Right atrium auricular region (tissue), 2 donors: ENCODE data around the gene PLG. TPM values are rescaled to one million over a fixed set of nuclear protein-coding genes. Genes with fewer than 3 reads are reported as not detected.
"Not testable (repeated sequence)": the region's sequence is repeated elsewhere in the genome, so short reads cannot be mapped to it uniquely, and the experiment has no call there.

Experiments used
- DNase-seq: peaks from one replicate; pipeline ENCODE4 v3.0.0-alpha.2; 2019; ENCODE audit warnings: low spot score
- H3K27ac ChIP-seq, 2 donors: fragments of 200-600 bp; sonication (generic); 1 replicate in 1 of 2; 2 replicates in 1 of 2; pipeline ENCODE4 v1.5.1; 2016 to 2019
- H3K27me3 ChIP-seq, 2 donors: fragments of 200-600 bp; sonication (generic); one replicate each; pipeline versions ENCODE4 v1.5.1 to v1.6.0; 2017 to 2019
- H3K36me3 ChIP-seq: fragments of 200-600 bp; sonication (generic); one replicate; pipeline ENCODE4 v1.5.1; 2016
- H3K4me1 ChIP-seq, 2 donors: fragments of 200-600 bp; sonication (generic); one replicate each; pipeline versions ENCODE4 v1.5.1 to v1.6.0; 2017 to 2019
- H3K4me3 ChIP-seq, 2 donors: fragments of 200-600 bp; sonication (generic); 1 replicate in 1 of 2; 2 replicates in 1 of 2; pipeline ENCODE4 v1.5.1; 2017 to 2019; ENCODE audit warnings: mild to moderate bottlenecking in 1 of 2, moderate library complexity in 1 of 2
- H3K9me3 ChIP-seq, 2 donors: fragments of 200-600 bp; sonication (generic); one replicate each; pipeline ENCODE4 v1.5.1; 2019
- total RNA-seq, 2 donors: library from RNA; depleted of rRNA; stranded (reverse); fragments of >200 nt; gene quantifications; one replicate each; pipeline ENCODE4 v1.1.0, GENCODE V29; 2016
- TF ChIP-seq, protein P1 (sequence below), 2 donors: fragments of 200-600 bp; sonication (generic); IDR thresholded peaks; one replicate each; pipeline ENCODE4 v1.5.1; 2019; ENCODE audit warnings: antibody characterized with exemption in 2 of 2

Gene PLG
- total RNA-seq = not detected

DNA sequence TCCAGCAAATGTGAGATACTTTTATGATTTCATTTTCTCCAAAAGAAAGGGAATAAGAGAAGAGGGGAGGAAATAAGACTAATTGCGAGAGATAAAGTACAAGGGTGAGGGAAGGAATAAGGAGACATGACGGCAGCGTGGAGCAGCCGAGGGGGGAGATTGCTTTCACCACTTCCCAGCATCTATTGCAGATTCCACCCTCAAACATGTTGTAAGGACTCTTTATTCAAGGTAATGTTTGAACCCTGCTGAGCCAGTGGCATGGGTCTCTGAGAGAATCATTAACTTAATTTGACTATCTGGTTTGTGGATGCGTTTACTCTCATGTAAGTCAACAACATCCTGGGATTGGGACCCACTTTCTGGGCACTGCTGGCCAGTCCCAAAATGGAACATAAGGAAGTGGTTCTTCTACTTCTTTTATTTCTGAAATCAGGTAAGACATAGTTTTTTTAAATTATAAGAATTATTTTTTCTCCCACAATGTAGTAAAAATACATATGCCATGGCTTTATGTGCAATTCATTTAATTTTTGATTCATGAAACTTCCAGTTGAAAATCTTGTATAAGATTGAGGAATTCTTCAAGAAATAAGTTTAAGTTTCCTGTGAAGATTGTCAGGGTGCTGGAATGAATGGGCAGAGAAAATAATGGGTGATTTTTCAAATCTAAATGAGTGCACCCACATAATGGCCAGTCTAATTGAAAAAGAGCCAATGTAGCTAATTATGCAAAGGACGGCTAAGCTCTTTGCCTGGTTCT, at the start of gene PLG:
Gene PLG (plus strand): TSS at position 327 of the 763 bp plus-strand sequence. CDS start 61 bp downstream, at position 388.
- H3K27me3 ChIP-seq, DNase-seq, H3K4me3 ChIP-seq, H3K36me3 ChIP-seq, H3K4me1 ChIP-seq, H3K27ac ChIP-seq, H3K9me3 ChIP-seq: not testable (repeated sequence)

DNA sequence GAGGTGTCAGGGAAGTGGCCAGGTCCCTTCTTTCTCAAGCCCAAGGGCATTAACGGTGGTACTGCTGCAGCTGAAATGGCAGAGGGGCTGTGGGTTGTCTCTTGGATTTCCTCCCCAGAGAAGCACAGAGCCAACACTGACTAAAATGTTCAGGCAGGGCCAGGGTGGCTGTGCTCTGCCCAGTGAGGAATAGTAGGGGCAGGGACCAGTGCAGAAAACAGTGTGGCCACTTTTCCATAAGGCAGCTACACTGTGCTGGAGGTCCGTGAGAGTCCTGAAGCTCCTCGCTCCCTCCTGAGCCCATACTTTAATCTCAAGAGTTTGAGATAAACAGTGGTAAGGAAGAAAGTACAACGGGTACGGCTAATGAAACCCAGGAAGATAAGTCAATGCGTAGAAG, 42.5 kb upstream of the PLG start:
- peaks cover 0 to 10% of the 10 kb centered on the region in 2 donors for H3K9me3 ChIP-seq
- no peak for DNase-seq
- no peak overlapping the region for H3K4me3 ChIP-seq
- H3K36me3 ChIP-seq = no peaks in the 10 kb centered on the region
- no peaks in the 10 kb centered on the region for H3K4me1 ChIP-seq
- H3K27me3 ChIP-seq = no peaks in the 10 kb centered on the region
- no peak overlapping the region for H3K27ac ChIP-seq
- TF ChIP-seq, protein P1, sequence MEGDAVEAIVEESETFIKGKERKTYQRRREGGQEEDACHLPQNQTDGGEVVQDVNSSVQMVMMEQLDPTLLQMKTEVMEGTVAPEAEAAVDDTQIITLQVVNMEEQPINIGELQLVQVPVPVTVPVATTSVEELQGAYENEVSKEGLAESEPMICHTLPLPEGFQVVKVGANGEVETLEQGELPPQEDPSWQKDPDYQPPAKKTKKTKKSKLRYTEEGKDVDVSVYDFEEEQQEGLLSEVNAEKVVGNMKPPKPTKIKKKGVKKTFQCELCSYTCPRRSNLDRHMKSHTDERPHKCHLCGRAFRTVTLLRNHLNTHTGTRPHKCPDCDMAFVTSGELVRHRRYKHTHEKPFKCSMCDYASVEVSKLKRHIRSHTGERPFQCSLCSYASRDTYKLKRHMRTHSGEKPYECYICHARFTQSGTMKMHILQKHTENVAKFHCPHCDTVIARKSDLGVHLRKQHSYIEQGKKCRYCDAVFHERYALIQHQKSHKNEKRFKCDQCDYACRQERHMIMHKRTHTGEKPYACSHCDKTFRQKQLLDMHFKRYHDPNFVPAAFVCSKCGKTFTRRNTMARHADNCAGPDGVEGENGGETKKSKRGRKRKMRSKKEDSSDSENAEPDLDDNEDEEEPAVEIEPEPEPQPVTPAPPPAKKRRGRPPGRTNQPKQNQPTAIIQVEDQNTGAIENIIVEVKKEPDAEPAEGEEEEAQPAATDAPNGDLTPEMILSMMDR (IDR thresholded peaks at IDR 0.05) = no peak

DNA sequence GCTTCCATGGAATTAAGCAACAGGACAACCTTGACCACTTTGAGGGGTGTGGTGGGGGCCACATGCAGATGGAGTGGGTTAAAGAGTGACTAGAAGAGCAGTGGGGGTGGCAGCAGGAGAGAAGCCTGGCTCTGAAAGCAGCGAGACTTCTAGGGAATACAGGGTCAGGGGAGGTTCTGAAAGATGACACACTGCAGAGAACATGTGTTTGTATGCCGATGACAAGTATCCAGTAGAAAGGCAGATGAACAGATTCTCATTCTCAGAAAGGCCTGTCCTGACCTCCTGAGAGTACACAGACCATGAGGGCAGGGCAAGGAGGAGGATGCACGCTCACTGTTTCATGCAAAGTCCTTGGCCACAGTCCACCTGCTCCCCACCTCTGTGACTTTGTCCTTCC, 40.8 kb upstream of the PLG start:
- DNase-seq = no peak
- Histone ChIP-seq H3K4me1 (no peaks in the 10 kb centered on the region), H3K27ac (no peak overlapping the region), H3K27me3 (no peaks in the 10 kb centered on the region), H3K36me3 (no peaks in the 10 kb centered on the region), H3K4me3 (no peak overlapping the region), H3K9me3 (peaks cover 0 to 6% of the 10 kb centered on the region in 2 donors)
- TF ChIP-seq, protein P1 (IDR thresholded peaks at IDR 0.05) = no peak

DNA sequence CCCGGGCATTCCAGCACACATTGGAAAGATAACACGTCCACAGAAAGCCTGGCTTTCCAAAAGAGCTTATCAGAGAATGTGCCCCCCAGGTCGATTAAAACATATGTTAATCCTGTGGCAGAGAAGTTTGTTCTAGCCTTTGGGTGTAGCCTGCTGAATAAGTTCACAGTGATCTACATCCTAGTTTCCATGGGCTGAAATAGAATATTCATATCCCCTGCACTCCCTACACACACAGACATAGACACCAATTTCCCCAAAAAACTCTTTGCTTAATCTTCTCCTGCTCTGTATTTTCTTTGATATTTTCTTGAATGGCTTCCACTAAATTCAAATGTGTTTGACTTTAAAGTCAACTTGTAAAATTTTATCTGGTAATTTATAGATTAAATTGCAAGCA, 39.6 kb upstream of the PLG start:
- H3K27ac ChIP-seq = no peak overlapping the region
- no peaks in the 10 kb centered on the region for H3K9me3 ChIP-seq
- H3K27me3 ChIP-seq = no peaks in the 10 kb centered on the region
- DNase-seq = no peak
- H3K4me1 ChIP-seq = no peaks in the 10 kb centered on the region
- H3K4me3 ChIP-seq = no peak overlapping the region
- TF ChIP-seq, protein P1 (IDR thresholded peaks at IDR 0.05) = no peak
- no peaks in the 10 kb centered on the region for H3K36me3 ChIP-seq

DNA sequence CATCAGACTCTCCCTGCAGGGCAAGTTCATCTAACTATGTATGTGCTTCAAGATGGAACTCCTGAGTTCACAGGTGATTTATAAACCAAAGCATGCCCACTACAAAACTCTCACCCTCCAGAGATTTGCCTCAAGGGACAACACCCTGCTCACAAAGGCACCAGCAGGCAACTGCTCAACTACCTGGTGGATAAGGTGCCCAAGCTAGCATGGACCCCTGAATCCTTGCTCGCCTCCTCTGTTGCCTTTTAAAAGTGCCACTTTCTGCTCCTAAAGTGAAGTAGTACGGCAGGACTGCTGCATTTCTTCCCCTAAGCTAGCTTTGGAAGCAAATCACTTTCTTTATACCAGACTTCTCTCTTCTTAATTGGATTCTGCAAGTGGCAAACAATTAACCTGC, 39.2 kb upstream of the PLG start:
- Histone ChIP-seq H3K27me3 (no peaks in the 10 kb centered on the region), H3K36me3 (no peaks in the 10 kb centered on the region), H3K4me1 (no peaks in the 10 kb centered on the region), H3K9me3 (no peaks in the 10 kb centered on the region), H3K27ac (no peak overlapping the region), H3K4me3 (no peak overlapping the region)
- TF ChIP-seq, protein P1 (IDR thresholded peaks at IDR 0.05) = no peak
- no peak for DNase-seq

DNA sequence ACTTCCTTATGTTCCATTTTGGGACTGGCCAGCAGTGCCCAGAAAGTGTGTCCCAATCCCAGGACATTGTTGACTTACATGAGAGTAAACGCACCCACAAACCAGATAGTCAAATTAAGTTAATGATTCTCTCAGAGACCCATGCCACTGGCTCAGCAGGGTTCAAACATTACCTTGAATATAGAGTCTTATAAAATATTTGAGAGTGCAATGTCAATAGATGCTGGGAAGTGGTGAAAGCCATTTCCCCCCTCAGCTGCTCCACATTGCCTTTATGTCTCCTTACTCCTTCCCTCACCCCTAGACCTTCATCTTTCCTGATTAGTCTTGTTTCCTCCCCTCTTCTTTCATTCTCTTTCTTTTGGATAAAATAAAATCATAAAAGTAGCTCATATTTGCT, 37.8 kb upstream of the PLG start, which contains the start of gene LPA:
Gene LPA (minus strand): TSS at position 78 of the 400 bp plus-strand sequence. CDS start 61 bp downstream, at position 17.
- H3K4me3 ChIP-seq, H3K27me3 ChIP-seq, H3K4me1 ChIP-seq, H3K27ac ChIP-seq, DNase-seq, H3K36me3 ChIP-seq, H3K9me3 ChIP-seq: not testable (repeated sequence)
